Peyer's patch (tissue), 4 donors: Measurements from ENCODE around the gene SLC5A6.

Experiments used
- POLR2A ChIP-seq, 2 donors: fragments of 450-650 bp; IDR thresholded peaks; one replicate each; pipeline ENCODE4 v1.5.1; 2017; ENCODE audit warnings: antibody characterized with exemption in 2 of 2, mild to moderate bottlenecking in 2 of 2, moderate library complexity in 2 of 2
- TF ChIP-seq, protein P1 (sequence below), 6 experiments: fragments of 450-650 bp in 4 of 6; fragments of 200-600 bp in 2 of 6; sonication (generic) in 1 of 6; IDR thresholded peaks; one replicate each; pipeline ENCODE4 v1.5.1; 2017 to 2019; ENCODE audit warnings: antibody characterized with exemption in 6 of 6, mild to moderate bottlenecking in 3 of 6, moderate library complexity in 1 of 6

DNA sequence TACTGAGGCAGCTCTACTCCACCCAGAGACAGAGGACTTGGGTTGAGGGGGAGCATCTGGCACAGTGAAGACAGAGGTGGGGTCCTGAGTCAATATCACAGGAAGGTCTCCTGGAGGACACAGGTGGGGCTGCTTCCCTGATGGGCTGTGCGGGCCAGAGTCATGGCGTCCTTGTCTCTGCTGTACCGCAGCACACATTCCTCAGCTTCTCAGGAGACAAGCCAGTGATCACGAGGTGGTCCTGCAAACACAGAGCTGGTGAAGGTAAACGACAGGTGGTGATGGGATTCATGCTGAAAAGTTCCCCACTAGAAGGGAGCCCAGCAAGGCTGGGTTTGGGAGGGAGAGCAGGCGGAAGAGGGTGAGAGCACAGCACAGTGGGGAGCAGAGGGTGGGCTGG is 53.6 kb downstream of the SLC5A6 start:
- TF ChIP-seq, protein P1, sequence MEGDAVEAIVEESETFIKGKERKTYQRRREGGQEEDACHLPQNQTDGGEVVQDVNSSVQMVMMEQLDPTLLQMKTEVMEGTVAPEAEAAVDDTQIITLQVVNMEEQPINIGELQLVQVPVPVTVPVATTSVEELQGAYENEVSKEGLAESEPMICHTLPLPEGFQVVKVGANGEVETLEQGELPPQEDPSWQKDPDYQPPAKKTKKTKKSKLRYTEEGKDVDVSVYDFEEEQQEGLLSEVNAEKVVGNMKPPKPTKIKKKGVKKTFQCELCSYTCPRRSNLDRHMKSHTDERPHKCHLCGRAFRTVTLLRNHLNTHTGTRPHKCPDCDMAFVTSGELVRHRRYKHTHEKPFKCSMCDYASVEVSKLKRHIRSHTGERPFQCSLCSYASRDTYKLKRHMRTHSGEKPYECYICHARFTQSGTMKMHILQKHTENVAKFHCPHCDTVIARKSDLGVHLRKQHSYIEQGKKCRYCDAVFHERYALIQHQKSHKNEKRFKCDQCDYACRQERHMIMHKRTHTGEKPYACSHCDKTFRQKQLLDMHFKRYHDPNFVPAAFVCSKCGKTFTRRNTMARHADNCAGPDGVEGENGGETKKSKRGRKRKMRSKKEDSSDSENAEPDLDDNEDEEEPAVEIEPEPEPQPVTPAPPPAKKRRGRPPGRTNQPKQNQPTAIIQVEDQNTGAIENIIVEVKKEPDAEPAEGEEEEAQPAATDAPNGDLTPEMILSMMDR (IDR thresholded peaks at IDR 0.05), result no peak
- no peak for TF ChIP-seq POLR2A (IDR thresholded peaks at IDR 0.05)
